ENCODE data around the gene NACC2. TPM values are rescaled to one million over a fixed set of nuclear protein-coding genes. Genes with fewer than 3 reads are reported as not detected.
A peak's percentile ranks its signal among the peaks of the same experiment; 100 is the strongest.

The NACC2 gene
- total RNA-seq, 6 experiments from 2014 or later: 38.2 to 46.7 (median 40.2) TPM

- Mint-ChIP-seq H3K27ac (no peak overlapping the region), H3K9me3 (no peaks in the 10 kb centered on the region), H3K27me3 (ENCODE audit: insufficient read depth) (no peaks in the 10 kb centered on the region; the same call in 1 of the 2 replicates), H3K4me3 (no peak overlapping the region), H3K36me3 (ENCODE audit: low read depth) (peaks cover 21% of the 10 kb centered on the region), H3K4me1 (ENCODE audit: low read depth) (peaks cover 20% of the 10 kb centered on the region)
- no peak for DNase-seq
- TF ChIP-seq, protein P1, sequence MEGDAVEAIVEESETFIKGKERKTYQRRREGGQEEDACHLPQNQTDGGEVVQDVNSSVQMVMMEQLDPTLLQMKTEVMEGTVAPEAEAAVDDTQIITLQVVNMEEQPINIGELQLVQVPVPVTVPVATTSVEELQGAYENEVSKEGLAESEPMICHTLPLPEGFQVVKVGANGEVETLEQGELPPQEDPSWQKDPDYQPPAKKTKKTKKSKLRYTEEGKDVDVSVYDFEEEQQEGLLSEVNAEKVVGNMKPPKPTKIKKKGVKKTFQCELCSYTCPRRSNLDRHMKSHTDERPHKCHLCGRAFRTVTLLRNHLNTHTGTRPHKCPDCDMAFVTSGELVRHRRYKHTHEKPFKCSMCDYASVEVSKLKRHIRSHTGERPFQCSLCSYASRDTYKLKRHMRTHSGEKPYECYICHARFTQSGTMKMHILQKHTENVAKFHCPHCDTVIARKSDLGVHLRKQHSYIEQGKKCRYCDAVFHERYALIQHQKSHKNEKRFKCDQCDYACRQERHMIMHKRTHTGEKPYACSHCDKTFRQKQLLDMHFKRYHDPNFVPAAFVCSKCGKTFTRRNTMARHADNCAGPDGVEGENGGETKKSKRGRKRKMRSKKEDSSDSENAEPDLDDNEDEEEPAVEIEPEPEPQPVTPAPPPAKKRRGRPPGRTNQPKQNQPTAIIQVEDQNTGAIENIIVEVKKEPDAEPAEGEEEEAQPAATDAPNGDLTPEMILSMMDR (IDR thresholded peaks at IDR 0.05): no peak
Observed at GRCh38 chr9:136022731-136023409, 72.2 kb downstream of the NACC2 start.

- TF ChIP-seq, protein P1 (IDR thresholded peaks at IDR 0.05): peak; percentile 54
- Mint-ChIP-seq H3K4me1 (ENCODE audit: low read depth) (peaks cover 20% of the 10 kb centered on the region), H3K4me3 (no peak overlapping the region), H3K27ac (peak overlapping the region; percentile 25; the same call in 1 of the 2 replicates), H3K36me3 (ENCODE audit: low read depth) (peaks cover 17% of the 10 kb centered on the region), H3K27me3 (ENCODE audit: insufficient read depth) (no peaks in the 10 kb centered on the region; the same call in 1 of the 2 replicates), H3K9me3 (no peaks in the 10 kb centered on the region)
- no peak for DNase-seq
Observed at GRCh38 chr9:136021872-136022681, 73.0 kb downstream of the NACC2 start.

- H3K4me1 Mint-ChIP-seq (ENCODE audit: low read depth): peaks cover 20% of the 10 kb centered on the region
- no peaks in the 10 kb centered on the region for H3K9me3 Mint-ChIP-seq
- peak overlapping the region; percentile 25; the same call in 1 of the 2 replicates for H3K27ac Mint-ChIP-seq
- no peak overlapping the region for H3K4me3 Mint-ChIP-seq
- peaks cover 13% of the 10 kb centered on the region for H3K36me3 Mint-ChIP-seq (ENCODE audit: low read depth)
- H3K27me3 Mint-ChIP-seq (ENCODE audit: insufficient read depth): no peaks in the 10 kb centered on the region; the same call in 1 of the 2 replicates
- DNase-seq: no peak
- TF ChIP-seq, protein P1 (IDR thresholded peaks at IDR 0.05): no peak
Observed at GRCh38 chr9:136021171-136021871, 73.8 kb downstream of the NACC2 start.

DNA sequence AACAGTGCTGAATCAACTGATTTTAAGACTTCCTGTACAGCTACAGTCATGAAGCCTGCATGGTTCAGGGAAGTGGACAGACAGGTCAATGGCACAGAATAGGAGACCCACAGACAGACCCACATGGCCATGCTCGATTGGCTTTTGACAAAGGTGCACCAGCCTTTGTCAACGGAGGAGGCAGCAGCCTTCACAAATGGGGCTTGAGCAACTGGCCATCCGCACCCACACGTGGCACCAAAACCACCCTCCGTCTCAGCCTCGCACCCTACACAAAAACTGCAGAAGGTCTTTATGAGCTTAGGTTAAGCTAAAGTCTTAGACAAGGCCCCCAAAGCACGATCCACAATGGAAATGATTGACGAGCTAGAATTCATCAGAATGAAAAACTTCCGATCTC lies 74.4 kb downstream of the NACC2 start:
- TF ChIP-seq, protein P1 (IDR thresholded peaks at IDR 0.05): no peak
- DNase-seq: no peak
- Mint-ChIP-seq H3K4me3 (no peak overlapping the region), H3K36me3 (ENCODE audit: low read depth) (peaks cover 13% of the 10 kb centered on the region), H3K27ac (no peak overlapping the region), H3K27me3 (ENCODE audit: insufficient read depth) (no peaks in the 10 kb centered on the region; the same call in 1 of the 2 replicates), H3K9me3 (no peaks in the 10 kb centered on the region), H3K4me1 (ENCODE audit: low read depth) (peaks cover 20% of the 10 kb centered on the region)

DNA sequence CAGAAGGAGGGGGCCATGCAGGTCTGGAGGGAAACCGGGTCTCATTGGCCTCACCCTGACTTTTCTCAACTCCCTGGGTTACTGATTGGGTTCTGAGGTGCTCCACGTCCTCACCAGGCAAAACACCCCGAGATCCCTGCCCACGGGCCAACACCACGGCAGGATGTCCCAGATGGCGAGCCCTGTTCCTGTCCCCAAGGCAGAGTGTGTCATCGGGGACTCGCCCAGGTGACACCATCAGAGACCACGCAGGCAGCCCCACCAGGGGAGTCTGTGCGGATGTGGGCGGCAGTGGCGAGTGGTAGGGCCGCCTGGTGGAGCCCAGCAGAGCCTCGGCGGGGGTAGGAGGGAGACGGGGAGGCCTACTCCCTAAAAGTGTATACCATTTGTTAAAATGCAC lies 74.9 kb downstream of the NACC2 start:
- Mint-ChIP-seq H3K4me1 (ENCODE audit: low read depth) (peaks cover 19% of the 10 kb centered on the region), H3K27me3 (ENCODE audit: insufficient read depth) (no peaks in the 10 kb centered on the region; the same call in 1 of the 2 replicates), H3K36me3 (ENCODE audit: low read depth) (peaks cover 13% of the 10 kb centered on the region), H3K4me3 (no peak overlapping the region), H3K9me3 (no peaks in the 10 kb centered on the region), H3K27ac (no peak overlapping the region)
- DNase-seq: no peak
- TF ChIP-seq, protein P1 (IDR thresholded peaks at IDR 0.05): no peak

Measured in HFFc6 (cell line).